H9 (cell line): Measurements from ENCODE around the gene SERF2. TPM values are rescaled to one million over a fixed set of nuclear protein-coding genes. Genes with fewer than 3 reads are reported as not detected.

Source experiments
- DNase-seq: peaks from one replicate; pipeline ENCODE4 v3.0.0-alpha.2; 2017
- H2AFZ ChIP-seq: one replicate; pipeline ENCODE4 v1.6.1; 2013; ENCODE audit warnings: mild to moderate bottlenecking, low read length, control low read depth, moderate library complexity
- H2AK5ac ChIP-seq: 2 replicates; pipeline ENCODE4 v1.6.1; 2013; ENCODE audit warnings: low read length, control low read depth, mixed read lengths; ENCODE audit not compliant: insufficient read length
- H2BK120ac ChIP-seq: one replicate; pipeline ENCODE4 v1.6.1; 2013; ENCODE audit warnings: low read depth, mild to moderate bottlenecking, low read length, control low read depth, inconsistent platforms; ENCODE audit not compliant: poor library complexity, severe bottlenecking
- H2BK12ac ChIP-seq: 2 replicates; pipeline ENCODE4 v1.6.1; 2013; ENCODE audit warnings: low read length, control low read depth, mixed read lengths, low read depth; ENCODE audit not compliant: insufficient read length
- H2BK15ac ChIP-seq: 2 replicates; pipeline ENCODE4 v1.6.1; 2013; ENCODE audit warnings: low read depth, low read length, control low read depth
- H2BK20ac ChIP-seq: one replicate; pipeline ENCODE4 v1.6.1; 2013; ENCODE audit warnings: low read depth, mild to moderate bottlenecking, low read length, control low read depth, inconsistent platforms; ENCODE audit not compliant: poor library complexity, severe bottlenecking
- H2BK5ac ChIP-seq: 2 replicates; pipeline ENCODE4 v1.6.1; 2013; ENCODE audit warnings: low read length, control low read depth, mixed read lengths; ENCODE audit not compliant: insufficient read length
- H3K14ac ChIP-seq: 2 replicates; pipeline ENCODE4 v1.6.1; 2013; ENCODE audit warnings: low read length, control low read depth; ENCODE audit not compliant: insufficient read depth
- H3K18ac ChIP-seq: 2 replicates; pipeline ENCODE4 v1.6.1; 2013; ENCODE audit warnings: low read depth, mild to moderate bottlenecking, mixed read lengths, low read length, control low read depth; ENCODE audit not compliant: insufficient read length
- H3K23ac ChIP-seq: 2 replicates; pipeline ENCODE4 v1.6.1; 2013; ENCODE audit warnings: low read length, control low read depth, mixed read lengths, low read depth; ENCODE audit not compliant: insufficient read length
- H3K23me2 ChIP-seq: 2 replicates; pipeline ENCODE4 v1.6.1; 2013; ENCODE audit warnings: low read depth, mild to moderate bottlenecking, mixed read lengths, low read length, control low read depth; ENCODE audit not compliant: insufficient read length, poor library complexity, severe bottlenecking
- H3K27ac ChIP-seq: 2 replicates; pipeline ENCODE4 v1.5.1; 2013; ENCODE audit warnings: low read length, control low read depth, mixed read lengths, low read depth; ENCODE audit not compliant: insufficient read length
- H3K27me3 ChIP-seq: 2 replicates; pipeline ENCODE4 v1.6.1; 2013; ENCODE audit warnings: low read length, control low read depth, inconsistent platforms; ENCODE audit not compliant: insufficient read depth
- H3K4ac ChIP-seq: 2 replicates; pipeline ENCODE4 v1.6.1; 2013; ENCODE audit warnings: low read depth, mild to moderate bottlenecking, control low read depth, inconsistent platforms, low read length, moderate library complexity
- H3K4me1 ChIP-seq: 2 replicates; pipeline ENCODE4 v1.6.1; 2013; ENCODE audit warnings: low read length, control low read depth, inconsistent platforms; ENCODE audit not compliant: insufficient read depth
- H3K4me2 ChIP-seq: 2 replicates; pipeline ENCODE4 v1.6.1; 2013; ENCODE audit warnings: low read length, control low read depth, mixed read lengths; ENCODE audit not compliant: insufficient read length, insufficient read depth
- H3K56ac ChIP-seq: 2 replicates; pipeline ENCODE4 v1.6.1; 2013; ENCODE audit warnings: low read depth, mild to moderate bottlenecking, mixed read lengths, low read length, control low read depth; ENCODE audit not compliant: insufficient read length
- H3K79me1 ChIP-seq: 2 replicates; pipeline ENCODE4 v1.6.1; 2013; ENCODE audit warnings: low read depth, mild to moderate bottlenecking, moderate library complexity, low read length, control low read depth, inconsistent platforms; ENCODE audit not compliant: insufficient read depth, poor library complexity, severe bottlenecking
- H3K79me2 ChIP-seq: 2 replicates; pipeline ENCODE4 v1.6.1; 2013; ENCODE audit warnings: low read length, control low read depth, inconsistent platforms; ENCODE audit not compliant: insufficient read depth
- H3K9ac ChIP-seq: 2 replicates; pipeline ENCODE4 v1.6.1; 2013; ENCODE audit warnings: low read length, control low read depth, mixed read lengths; ENCODE audit not compliant: insufficient read length; ENCODE audit errors: extremely low read depth
- H3K9me3 ChIP-seq: one replicate; pipeline ENCODE4 v1.6.1; 2013; ENCODE audit warnings: low read depth, low read length, inconsistent platforms; ENCODE audit not compliant: control insufficient read depth
- H3T11ph ChIP-seq: one replicate; pipeline ENCODE4 v1.6.1; 2013; ENCODE audit warnings: mild to moderate bottlenecking, low read length, control low read depth, inconsistent platforms
- H4K20me1 ChIP-seq: one replicate; pipeline ENCODE4 v1.6.1; 2013; ENCODE audit not compliant: control insufficient read depth, insufficient read length, insufficient read depth
- H4K5ac ChIP-seq: 2 replicates; pipeline ENCODE4 v1.6.1; 2013; ENCODE audit warnings: low read depth, mild to moderate bottlenecking, mixed read lengths, low read length, control low read depth; ENCODE audit not compliant: insufficient read length
- H4K8ac ChIP-seq: replicated peaks from 2 replicates; pipeline ENCODE4 v1.6.1; 2013; ENCODE audit warnings: low read length, control low read depth, mixed read lengths, low read depth; ENCODE audit not compliant: insufficient read length
- H4K91ac ChIP-seq: 2 replicates; pipeline ENCODE4 v1.6.1; 2013; ENCODE audit warnings: low read depth, mild to moderate bottlenecking, moderate library complexity, mixed read lengths, low read length, control low read depth; ENCODE audit not compliant: insufficient read length
- H3K27ac Mint-ChIP-seq, 3 experiments: 2 replicates in 2 of 3; 3 replicates in 1 of 3; pipeline ENCODE4 v1.8.0; 2020 to 2021; ENCODE audit warnings: mixed read lengths in 3 of 3, mild to moderate bottlenecking in 1 of 3, moderate library complexity in 1 of 3
- H3K27me3 Mint-ChIP-seq: 2 replicates; pipeline ENCODE4 v1.8.0; 2021; ENCODE audit warnings: low read depth, mild to moderate bottlenecking, moderate library complexity, mixed read lengths
- H3K36me3 Mint-ChIP-seq, 3 experiments: 2 replicates in 2 of 3; 3 replicates in 1 of 3; pipeline ENCODE4 v1.8.0; 2020 to 2021; ENCODE audit warnings: low read depth in 3 of 3, mixed read lengths in 3 of 3; ENCODE audit not compliant: insufficient read depth in 1 of 3
- H3K4me1 Mint-ChIP-seq, 2 experiments: 2 replicates each; pipeline ENCODE4 v1.8.0; 2020; ENCODE audit warnings: mixed read lengths in 2 of 2
- H3K4me3 Mint-ChIP-seq, 2 experiments: 2 replicates in 1 of 2; 3 replicates in 1 of 2; pipeline ENCODE4 v1.8.0; 2020 to 2021; ENCODE audit warnings: mild to moderate bottlenecking in 2 of 2, mixed read lengths in 2 of 2, moderate library complexity in 1 of 2
- H3K9me3 Mint-ChIP-seq, 2 experiments: 2 replicates in 1 of 2; 3 replicates in 1 of 2; pipeline ENCODE4 v1.8.0; 2020; ENCODE audit warnings: mild to moderate bottlenecking in 2 of 2, mixed read lengths in 2 of 2, moderate library complexity in 1 of 2
- WGBS: extraction: QIAGEN DNeasy Blood & Tissue Kit; methylation state at CpG from one replicate; pipeline ENCODE4 v1.1.7; 2013; ENCODE audit warnings: missing lambda C conversion rate, low lambda C conversion rate, mixed read lengths; ENCODE audit not compliant: insufficient read length; ENCODE audit errors: extremely low coverage; 5-methylcytosine and 5-hydroxymethylcytosine counted together
- total RNA-seq: library from RNA; stranded (reverse); gene quantifications from 2 replicates; pipeline ENCODE4 v1.2.1, GENCODE V29; 2021
- TF ChIP-seq, protein P1 (sequence below): fragments of 200-600 bp; sonication (generic); conservative IDR thresholded peaks from 3 replicates; pipeline ENCODE4 v1.8.0; 2021; ENCODE audit warnings: antibody characterized with exemption, mild to moderate bottlenecking

SERF2 gene
- total RNA-seq, 1 experiment from 2014 or later, result 819 TPM

DNA sequence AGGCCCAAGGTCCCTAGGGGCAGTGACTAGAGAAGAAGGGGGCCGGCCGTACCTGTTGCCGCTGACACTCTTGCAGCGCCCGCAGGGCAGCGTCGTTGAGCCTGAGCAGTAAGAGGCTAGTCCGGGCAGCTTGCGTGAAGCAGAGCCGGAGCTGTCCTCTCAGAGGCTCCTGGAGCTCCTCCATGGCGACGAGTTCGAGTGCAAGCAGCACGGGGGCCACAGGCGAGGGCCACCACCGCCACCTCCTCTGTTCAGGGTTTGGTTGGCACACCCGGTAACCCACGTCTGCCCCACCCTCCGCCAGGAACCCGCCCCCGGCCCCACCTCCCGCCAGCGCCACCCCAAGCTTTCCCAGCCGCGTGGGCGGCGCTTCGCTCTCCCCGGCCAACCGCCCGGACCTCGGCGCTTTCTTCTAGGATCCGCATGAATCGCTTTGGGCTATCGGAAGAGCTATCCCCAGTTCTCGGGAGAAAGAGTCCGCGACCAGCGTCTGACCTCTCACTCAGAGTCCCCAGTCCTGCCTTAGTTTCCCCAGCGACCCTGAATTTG is 15.3 kb upstream of the SERF2 start, which contains the start of gene ELL3:
TSS of gene ELL3 (minus strand) at position 249 of the 549 bp plus-strand sequence. CDS start at position 184, 65 bp downstream.
- no peaks in the 10 kb centered on the region for H3K9me3 ChIP-seq
- H4K8ac ChIP-seq, result no peak within 1 kb of the TSS
- Mint-ChIP-seq H3K4me3 (peak within 1 kb of the TSS; percentile 82 to 92), H3K27ac (peak within 1 kb of the TSS; percentile 35 to 81 (median 68); a peak in 4 of 7 replicates), H3K4me1 (peaks cover 12 to 13% of the 10 kb centered on the region in 2 experiments), H3K27me3 (no peaks in the 10 kb centered on the region; the same call in 1 of the 2 replicates), H3K9me3 (no peaks in the 10 kb centered on the region; a peak in 1 of 5 replicates), H3K36me3 (peaks cover 10 to 31% (median 16%) of the 10 kb centered on the region in 3 experiments; a peak in 6 of 7 replicates)
- H3K79me2 ChIP-seq, result no peaks in the 10 kb centered on the region
- H2BK15ac ChIP-seq, result no peak within 1 kb of the TSS; the same call in 1 of the 2 replicates
- H2BK20ac ChIP-seq, result no peak within 1 kb of the TSS
- no peaks in the 10 kb centered on the region for H3K27me3 ChIP-seq
- no peak within 1 kb of the TSS for H2AK5ac ChIP-seq
- peak; percentile 87 for DNase-seq
- WGBS, result no CpG with 5 or more reads among the region's 41 CpGs
- H3K23me2 ChIP-seq, result peaks cover 13% of the 10 kb centered on the region
- H3K18ac ChIP-seq, result peak within 1 kb of the TSS; percentile 53
- peak within 1 kb of the TSS; percentile 17 for H2AFZ ChIP-seq
- H3K9ac ChIP-seq, result peak within 1 kb of the TSS; percentile 53
- no peak within 1 kb of the TSS for H3T11ph ChIP-seq
- TF ChIP-seq, protein P1, sequence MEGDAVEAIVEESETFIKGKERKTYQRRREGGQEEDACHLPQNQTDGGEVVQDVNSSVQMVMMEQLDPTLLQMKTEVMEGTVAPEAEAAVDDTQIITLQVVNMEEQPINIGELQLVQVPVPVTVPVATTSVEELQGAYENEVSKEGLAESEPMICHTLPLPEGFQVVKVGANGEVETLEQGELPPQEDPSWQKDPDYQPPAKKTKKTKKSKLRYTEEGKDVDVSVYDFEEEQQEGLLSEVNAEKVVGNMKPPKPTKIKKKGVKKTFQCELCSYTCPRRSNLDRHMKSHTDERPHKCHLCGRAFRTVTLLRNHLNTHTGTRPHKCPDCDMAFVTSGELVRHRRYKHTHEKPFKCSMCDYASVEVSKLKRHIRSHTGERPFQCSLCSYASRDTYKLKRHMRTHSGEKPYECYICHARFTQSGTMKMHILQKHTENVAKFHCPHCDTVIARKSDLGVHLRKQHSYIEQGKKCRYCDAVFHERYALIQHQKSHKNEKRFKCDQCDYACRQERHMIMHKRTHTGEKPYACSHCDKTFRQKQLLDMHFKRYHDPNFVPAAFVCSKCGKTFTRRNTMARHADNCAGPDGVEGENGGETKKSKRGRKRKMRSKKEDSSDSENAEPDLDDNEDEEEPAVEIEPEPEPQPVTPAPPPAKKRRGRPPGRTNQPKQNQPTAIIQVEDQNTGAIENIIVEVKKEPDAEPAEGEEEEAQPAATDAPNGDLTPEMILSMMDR, result no peak
- no peaks in the 10 kb centered on the region for H3K79me1 ChIP-seq
- H4K5ac ChIP-seq, result no peak within 1 kb of the TSS
- H2BK12ac ChIP-seq, result no peak within 1 kb of the TSS
- H2BK120ac ChIP-seq, result no peak within 1 kb of the TSS
- H3K14ac ChIP-seq, result peak within 1 kb of the TSS; percentile 70
- peak within 1 kb of the TSS; percentile 98 for H3K4me2 ChIP-seq
- no peaks in the 10 kb centered on the region; the same call in 1 of the 2 replicates for H3K4me1 ChIP-seq
- H4K91ac ChIP-seq, result no peak within 1 kb of the TSS
- no peak within 1 kb of the TSS for H2BK5ac ChIP-seq
- no peak within 1 kb of the TSS for H3K27ac ChIP-seq
- no peak within 1 kb of the TSS for H3K23ac ChIP-seq
- no peaks in the 10 kb centered on the region for H4K20me1 ChIP-seq
- H3K56ac ChIP-seq, result no peak within 1 kb of the TSS
- H3K4ac ChIP-seq, result no peak within 1 kb of the TSS
